OCI-LY1 (cell line): ENCODE measurements around the gene HGFAC.

Experiments used
- H2AFZ ChIP-seq: fragments of 200-600 bp; sonication (generic), shearing (Covaris generic); 2 replicates; pipeline ENCODE4 v1.6.0; 2014; ENCODE audit warnings: antibody characterized with exemption, mild to moderate bottlenecking, low read length
- H3F3A ChIP-seq: fragments of 200-600 bp; sonication (generic), shearing (Covaris generic); 2 replicates; pipeline ENCODE4 v1.6.0; 2014; ENCODE audit warnings: mild to moderate bottlenecking, antibody characterized with exemption, low read length, moderate library complexity; ENCODE audit not compliant: insufficient read depth
- H3K27ac ChIP-seq: fragments of 200-600 bp; sonication (generic); 2 replicates; pipeline ENCODE4 v1.5.1; 2014; ENCODE audit warnings: low read length, mixed run types, mild to moderate bottlenecking, low read depth; ENCODE audit not compliant: poor library complexity, severe bottlenecking
- H3K27me3 ChIP-seq: fragments of 200-600 bp; sonication (generic); 2 replicates; pipeline ENCODE4 v1.6.0; 2014; ENCODE audit warnings: antibody characterized with exemption, mild to moderate bottlenecking, low read length, moderate library complexity; ENCODE audit not compliant: insufficient read depth
- H3K36me3 ChIP-seq: fragments of 200-600 bp; sonication (generic); 2 replicates; pipeline ENCODE4 v1.6.1; 2014; ENCODE audit warnings: mild to moderate bottlenecking, antibody characterized with exemption, low read length, moderate library complexity, mixed read lengths; ENCODE audit not compliant: insufficient read depth
- H3K4me1 ChIP-seq: fragments of 200-600 bp; sonication (generic); 2 replicates; pipeline ENCODE4 v1.5.1; 2014; ENCODE audit warnings: mild to moderate bottlenecking, low read length, moderate library complexity; ENCODE audit not compliant: insufficient read depth, severe bottlenecking
- H3K4me2 ChIP-seq: fragments of 200-600 bp; sonication (generic), shearing (Covaris generic); 2 replicates; pipeline ENCODE4 v1.6.1; 2014; ENCODE audit warnings: low read length
- H3K4me3 ChIP-seq: fragments of 200-600 bp; sonication (generic); 2 replicates; pipeline ENCODE4 v1.5.1; 2014; ENCODE audit warnings: low read length, low read depth, mild to moderate bottlenecking, mixed read lengths; ENCODE audit not compliant: poor library complexity, severe bottlenecking
- H3K79me2 ChIP-seq: fragments of 200-600 bp; shearing (Covaris generic); 2 replicates; pipeline ENCODE4 v1.6.1; 2016; ENCODE audit warnings: mixed run types, low read length, mixed read lengths; ENCODE audit not compliant: insufficient read depth
- H3K9ac ChIP-seq: fragments of 200-600 bp; sonication (generic), shearing (Covaris generic); 2 replicates; pipeline ENCODE4 v1.6.1; 2014; ENCODE audit warnings: mild to moderate bottlenecking, low read length, mixed read lengths
- H3K9me2 ChIP-seq: fragments of 200-600 bp; sonication (generic), shearing (Covaris generic); 2 replicates; pipeline ENCODE4 v1.6.1; 2014; ENCODE audit warnings: low read depth, mild to moderate bottlenecking, low read length, mixed read lengths
- H3K9me3 ChIP-seq: fragments of 200-600 bp; shearing (Covaris generic); 2 replicates; pipeline ENCODE4 v1.6.1; 2014; ENCODE audit warnings: low read length, mixed read lengths
- H4K20me1 ChIP-seq: fragments of 200-600 bp; sonication (generic), shearing (Covaris generic); 2 replicates; pipeline ENCODE4 v1.6.0; 2016; ENCODE audit warnings: mild to moderate bottlenecking, low read length; ENCODE audit not compliant: insufficient read depth
- EZH2 ChIP-seq: fragments of 200-600 bp; sonication (generic), shearing (Covaris generic); IDR thresholded peaks from 2 replicates; pipeline ENCODE4 v1.8.0; 2017; ENCODE audit warnings: borderline replicate concordance, mixed run types, mild to moderate bottlenecking, antibody characterized with exemption, low read length, moderate library complexity, mixed read lengths
- TF ChIP-seq, protein P1 (sequence below): fragments of 200-600 bp; sonication (generic), shearing (Covaris generic); IDR thresholded peaks from 2 replicates; pipeline ENCODE4 v1.5.1; 2017; ENCODE audit warnings: mild to moderate bottlenecking, antibody characterized with exemption, low read length, moderate library complexity, mixed read lengths

The HGFAC gene

DNA sequence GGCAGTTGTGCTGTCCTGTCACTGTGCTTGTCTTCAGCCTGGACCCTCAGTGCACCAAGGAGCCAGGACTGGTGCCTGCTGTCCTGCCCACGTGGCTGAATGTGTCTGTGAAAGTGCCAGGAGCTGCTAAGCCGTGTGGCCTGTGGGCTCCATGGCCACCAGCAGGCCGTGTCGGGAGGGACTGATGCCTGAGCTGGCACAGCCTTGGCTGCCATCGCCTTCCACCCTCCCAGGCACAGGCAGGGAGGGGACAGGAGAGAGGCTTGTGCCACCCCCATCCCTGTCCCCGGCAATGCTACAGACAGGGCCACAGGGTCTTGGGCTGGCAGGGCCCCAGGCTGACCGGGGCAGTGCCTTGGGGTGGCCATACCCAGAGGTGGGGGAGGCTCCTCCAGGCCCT, 46.1 kb downstream of the HGFAC start:
- Histone ChIP-seq H3K27ac (no peak overlapping the region), H3K4me2 (no peak overlapping the region), H3K9me2 (no peaks in the 10 kb centered on the region), H3K9me3 (no peaks in the 10 kb centered on the region), H2AFZ (no peak overlapping the region), H3K4me1 (no peaks in the 10 kb centered on the region), H3K9ac (no peak overlapping the region), H3K79me2 (no peaks in the 10 kb centered on the region), H4K20me1 (no peaks in the 10 kb centered on the region), H3K4me3 (no peak overlapping the region), H3K36me3 (no peaks in the 10 kb centered on the region), H3K27me3 (no peaks in the 10 kb centered on the region), H3F3A (no peaks in the 10 kb centered on the region)
- TF ChIP-seq, protein P1, sequence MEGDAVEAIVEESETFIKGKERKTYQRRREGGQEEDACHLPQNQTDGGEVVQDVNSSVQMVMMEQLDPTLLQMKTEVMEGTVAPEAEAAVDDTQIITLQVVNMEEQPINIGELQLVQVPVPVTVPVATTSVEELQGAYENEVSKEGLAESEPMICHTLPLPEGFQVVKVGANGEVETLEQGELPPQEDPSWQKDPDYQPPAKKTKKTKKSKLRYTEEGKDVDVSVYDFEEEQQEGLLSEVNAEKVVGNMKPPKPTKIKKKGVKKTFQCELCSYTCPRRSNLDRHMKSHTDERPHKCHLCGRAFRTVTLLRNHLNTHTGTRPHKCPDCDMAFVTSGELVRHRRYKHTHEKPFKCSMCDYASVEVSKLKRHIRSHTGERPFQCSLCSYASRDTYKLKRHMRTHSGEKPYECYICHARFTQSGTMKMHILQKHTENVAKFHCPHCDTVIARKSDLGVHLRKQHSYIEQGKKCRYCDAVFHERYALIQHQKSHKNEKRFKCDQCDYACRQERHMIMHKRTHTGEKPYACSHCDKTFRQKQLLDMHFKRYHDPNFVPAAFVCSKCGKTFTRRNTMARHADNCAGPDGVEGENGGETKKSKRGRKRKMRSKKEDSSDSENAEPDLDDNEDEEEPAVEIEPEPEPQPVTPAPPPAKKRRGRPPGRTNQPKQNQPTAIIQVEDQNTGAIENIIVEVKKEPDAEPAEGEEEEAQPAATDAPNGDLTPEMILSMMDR = no peak
- no peak for TF ChIP-seq EZH2

DNA sequence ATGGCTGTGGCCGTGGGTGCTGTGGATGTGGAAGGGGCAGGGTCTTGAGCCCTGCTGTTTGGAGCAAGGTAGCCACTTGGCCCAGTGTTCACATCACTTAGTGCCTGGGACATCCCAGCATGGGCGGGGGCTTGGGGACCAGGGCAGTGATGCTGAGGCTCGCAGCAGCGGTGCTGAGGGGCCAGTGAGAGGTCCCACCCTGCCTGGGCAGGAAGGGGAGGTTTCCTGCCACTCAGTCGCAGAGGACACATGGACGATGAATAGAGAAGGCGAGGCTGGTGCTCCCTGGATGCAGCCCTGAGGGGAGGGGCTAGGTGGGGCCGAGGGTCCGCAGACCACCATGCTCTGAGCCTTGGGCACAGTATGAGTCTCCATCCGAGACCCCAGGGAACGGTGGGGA, 47.1 kb downstream of the HGFAC start:
- Histone ChIP-seq H2AFZ (no peak overlapping the region), H3K27me3 (no peaks in the 10 kb centered on the region), H3K4me2 (no peak overlapping the region), H3K9me2 (no peaks in the 10 kb centered on the region), H3F3A (no peaks in the 10 kb centered on the region), H3K4me1 (no peaks in the 10 kb centered on the region), H3K4me3 (no peak overlapping the region), H3K79me2 (no peaks in the 10 kb centered on the region), H3K9me3 (no peaks in the 10 kb centered on the region), H3K36me3 (no peaks in the 10 kb centered on the region), H3K9ac (no peak overlapping the region), H3K27ac (no peak overlapping the region), H4K20me1 (no peaks in the 10 kb centered on the region)
- TF ChIP-seq, protein P1 = no peak
- TF ChIP-seq EZH2 = no peak

DNA sequence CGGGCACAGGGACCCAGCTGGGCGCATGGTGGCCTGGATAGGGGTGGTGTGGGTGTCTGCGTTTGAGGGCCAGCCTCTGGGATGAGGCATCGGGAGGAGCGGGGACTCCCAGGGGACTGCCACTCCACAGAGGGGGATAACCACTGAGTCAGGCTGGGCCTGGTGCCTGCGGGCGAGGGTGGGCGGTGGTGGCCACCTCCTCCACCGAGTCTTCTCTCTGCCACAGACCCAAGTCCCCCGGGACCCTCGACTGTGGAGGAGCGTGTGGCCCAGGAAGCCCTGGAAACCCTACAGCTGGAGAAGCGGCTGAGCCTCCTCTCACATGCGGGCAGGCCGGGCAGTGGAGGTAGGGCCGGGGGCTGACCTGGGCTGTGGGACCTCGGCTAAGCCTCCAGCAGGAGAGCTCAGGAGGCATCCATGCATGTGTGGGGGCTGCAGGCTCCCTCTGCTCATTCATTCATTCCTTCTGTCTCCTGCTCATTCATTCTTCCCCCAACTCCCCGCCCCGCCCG, 47.7 kb downstream of the HGFAC start:
- H2AFZ ChIP-seq = no peak overlapping the region
- H3K9me3 ChIP-seq = no peaks in the 10 kb centered on the region
- no peak overlapping the region for H3K4me3 ChIP-seq
- H3K27ac ChIP-seq = no peak overlapping the region
- H3K9ac ChIP-seq = no peak overlapping the region
- no peaks in the 10 kb centered on the region for H3K9me2 ChIP-seq
- H3K79me2 ChIP-seq = no peaks in the 10 kb centered on the region
- H3F3A ChIP-seq = no peaks in the 10 kb centered on the region
- no peak overlapping the region for H3K4me2 ChIP-seq
- H3K36me3 ChIP-seq = no peaks in the 10 kb centered on the region
- H4K20me1 ChIP-seq = no peaks in the 10 kb centered on the region
- no peaks in the 10 kb centered on the region for H3K4me1 ChIP-seq
- H3K27me3 ChIP-seq = no peaks in the 10 kb centered on the region
- TF ChIP-seq EZH2 = no peak
- TF ChIP-seq, protein P1 = no peak
